ENCODE results near the gene TIMM17B.
A peak's percentile ranks its signal among the peaks of the same experiment; 100 is the strongest.
"Not testable (repeated sequence)": the region's sequence is repeated elsewhere in the genome, so short reads cannot be mapped to it uniquely, and the experiment has no call there.

Gene TIMM17B

DNA sequence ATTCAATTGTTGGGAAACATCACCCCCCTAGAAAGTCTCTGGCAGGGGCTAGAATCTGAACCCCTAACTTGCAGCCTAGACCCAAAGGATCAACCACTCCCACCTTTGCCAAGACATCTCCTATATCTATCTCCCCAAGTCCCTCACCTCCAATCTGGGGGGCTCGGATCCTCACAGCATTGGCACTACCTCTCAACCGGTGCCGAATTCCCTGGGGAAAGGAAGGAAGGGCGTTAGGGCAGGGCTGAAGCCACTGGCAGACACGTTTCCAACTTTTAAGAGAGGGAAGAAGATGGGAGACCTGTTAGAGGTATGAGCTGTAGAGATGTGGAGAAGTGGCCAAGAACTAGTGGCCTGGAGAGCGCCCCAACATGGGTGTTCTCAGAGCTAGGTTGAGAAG lies 2.7 kb downstream of the TIMM17B start:
- DNase-seq (ENCODE audit: low read depth in 2 of 2), result no peak

DNA sequence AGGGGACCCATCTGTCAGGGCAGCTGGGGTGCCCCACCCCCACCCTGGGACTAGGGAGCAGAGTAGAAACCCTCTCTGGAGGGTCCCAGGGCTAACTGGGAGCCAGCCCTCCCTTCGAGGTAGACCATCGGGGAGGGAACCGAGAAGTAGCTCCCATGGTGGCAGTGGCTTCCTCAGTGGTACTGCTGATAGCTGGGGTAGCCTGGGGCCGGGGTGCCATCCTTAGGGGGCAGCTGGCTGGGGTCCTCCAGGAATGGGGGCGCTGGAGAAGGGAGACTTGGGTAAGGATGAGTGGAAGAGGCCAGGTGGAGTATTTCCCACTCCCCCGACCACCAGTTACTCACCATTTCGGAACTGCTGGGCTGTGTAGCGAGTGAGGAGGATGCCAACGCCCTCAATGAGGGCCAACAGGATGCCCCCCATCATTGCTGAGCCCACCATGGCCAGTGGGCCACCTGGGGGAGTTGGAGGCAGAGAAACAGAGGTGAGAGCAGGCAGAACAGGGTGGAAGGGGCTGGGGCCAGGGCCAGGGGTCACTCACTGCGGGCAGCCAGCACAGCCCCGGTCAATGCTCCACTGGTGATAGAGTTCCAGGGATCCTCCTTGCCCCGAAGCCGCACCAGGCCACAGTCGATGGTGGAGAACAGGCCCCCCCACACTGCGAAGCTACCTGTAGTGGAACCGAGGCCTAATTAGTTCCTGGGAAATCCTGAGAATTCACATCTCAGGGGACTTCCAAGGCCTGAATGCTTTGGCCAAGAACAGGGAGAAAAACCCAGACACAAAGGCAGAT lies 3.8 kb downstream of the TIMM17B start:
- no peak for DNase-seq (ENCODE audit: low read depth in 2 of 2)

DNA sequence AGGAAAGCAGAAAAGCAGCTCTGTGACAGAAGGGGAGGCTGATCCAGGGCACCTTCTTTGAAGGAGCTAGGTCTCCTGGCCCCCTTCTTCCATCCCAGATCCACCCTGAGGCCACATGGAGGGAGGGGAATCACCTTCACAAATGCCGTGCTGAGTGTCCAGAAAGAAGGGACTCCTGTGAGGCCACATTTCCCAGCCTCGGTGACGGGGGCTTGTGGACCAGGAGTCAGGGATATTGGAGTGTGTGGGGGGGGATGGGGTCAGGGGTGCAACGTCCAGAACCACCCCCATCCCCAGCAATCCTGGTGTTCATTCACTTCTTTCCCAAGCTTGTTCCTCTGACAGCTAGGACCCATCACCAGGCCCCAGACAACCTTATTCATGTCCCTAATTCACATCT lies 4.7 kb downstream of the TIMM17B start:
- no peak for DNase-seq (ENCODE audit: low read depth in 2 of 2)

DNA sequence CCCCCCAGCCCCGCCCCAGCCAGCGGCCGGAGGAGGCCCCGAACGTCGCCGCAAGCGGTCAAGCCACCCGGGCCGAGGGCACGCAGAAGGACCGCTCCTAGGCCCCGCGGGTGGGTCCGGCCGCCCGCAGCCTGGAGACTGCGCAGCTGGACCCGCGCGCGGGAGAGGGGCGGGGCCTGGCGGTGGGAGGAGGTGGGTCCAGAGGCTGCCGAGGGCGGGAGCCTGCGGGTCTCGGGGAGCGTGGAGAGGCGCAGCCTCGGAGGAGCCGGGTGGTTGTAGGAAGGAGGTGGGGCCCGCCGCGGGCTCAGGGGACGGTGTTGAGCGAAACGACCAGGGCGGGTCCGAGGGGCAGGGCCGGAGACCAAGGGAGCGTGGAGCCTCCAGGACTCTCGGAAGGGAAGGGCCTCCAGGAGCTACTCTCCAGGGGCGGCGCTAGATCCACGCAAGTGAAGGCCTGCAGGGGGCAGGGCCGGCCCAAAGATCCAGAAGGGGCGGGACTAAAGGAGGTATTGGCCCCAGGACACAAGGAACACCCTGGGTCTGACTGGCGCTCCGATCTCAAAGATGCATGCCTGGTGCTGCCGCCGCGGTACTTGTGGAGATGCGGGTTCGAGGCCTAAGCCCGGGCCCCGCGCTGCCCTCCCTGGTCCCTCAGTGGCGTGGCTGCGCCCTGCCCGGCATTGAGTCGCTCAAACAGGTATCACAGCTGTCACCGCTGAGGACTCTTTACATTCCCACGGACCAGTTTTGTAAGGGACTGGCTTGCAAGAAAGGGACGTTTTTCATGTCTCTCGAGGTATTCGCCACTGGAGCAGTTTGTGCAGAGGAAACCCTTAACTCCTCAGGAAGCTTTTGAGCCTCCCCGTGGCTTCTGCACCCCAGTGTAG lies 5.9 kb downstream of the TIMM17B start:
- DNase-seq (ENCODE audit: low read depth in 2 of 2), result peak in 1 of 2 experiments; percentile 32

DNA sequence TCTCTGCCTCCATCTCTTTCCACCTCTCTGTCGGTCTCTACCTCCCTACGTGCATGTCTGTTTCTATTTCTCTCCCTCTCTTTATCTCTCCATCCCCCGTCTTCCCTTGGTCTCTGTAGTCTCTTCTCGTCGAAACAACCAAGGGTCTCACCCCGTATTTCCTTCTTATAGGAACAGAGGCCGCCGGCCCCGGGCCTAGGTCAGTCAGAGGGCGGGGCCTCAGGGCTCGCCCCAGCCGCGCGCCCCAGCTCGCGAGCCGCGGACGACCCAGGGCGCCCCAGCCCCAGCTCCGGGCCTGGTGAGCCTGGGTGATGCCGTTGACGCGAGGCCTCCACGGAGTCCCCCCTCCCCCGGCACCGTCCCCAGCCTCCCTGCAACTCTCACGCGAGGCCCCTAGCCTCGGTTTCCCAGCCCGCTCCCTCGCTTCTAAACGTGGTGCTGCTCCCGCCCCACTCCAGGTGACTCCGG lies 6.6 kb downstream of the TIMM17B start:
- DNase-seq (ENCODE audit: low read depth in 2 of 2), result no peak

DNA sequence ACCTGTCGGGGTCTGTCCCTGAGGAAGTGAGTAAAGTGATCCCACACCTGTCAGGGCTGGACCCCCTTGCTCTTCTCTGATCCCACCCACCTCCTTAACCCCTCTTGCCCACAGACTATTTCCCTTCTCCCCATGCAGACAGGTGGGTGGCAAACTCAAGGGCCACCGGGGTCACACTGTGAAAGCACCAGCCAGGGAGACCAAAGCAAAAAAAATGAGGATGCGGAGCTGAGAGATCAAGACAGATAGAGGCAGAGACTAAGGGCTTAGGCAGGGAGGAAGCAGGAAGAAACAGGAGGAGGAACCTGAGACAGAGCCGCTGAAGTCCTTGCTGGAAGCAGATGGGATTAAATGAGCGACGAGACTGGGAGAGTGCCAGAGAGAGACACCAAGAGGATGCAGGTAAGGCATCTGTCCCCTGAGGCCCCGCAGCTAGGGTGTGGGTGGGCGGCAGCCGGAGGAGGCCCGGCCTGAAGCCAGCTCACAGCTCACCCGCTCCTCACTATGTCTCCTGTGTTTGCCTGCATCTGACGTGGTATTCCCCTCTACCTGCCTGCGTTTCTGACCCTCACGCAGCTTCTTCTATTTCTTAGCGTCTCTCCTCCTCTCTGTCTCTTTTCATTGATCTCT lies 7.2 kb downstream of the TIMM17B start:
- no peak for DNase-seq (ENCODE audit: low read depth in 2 of 2)

DNA sequence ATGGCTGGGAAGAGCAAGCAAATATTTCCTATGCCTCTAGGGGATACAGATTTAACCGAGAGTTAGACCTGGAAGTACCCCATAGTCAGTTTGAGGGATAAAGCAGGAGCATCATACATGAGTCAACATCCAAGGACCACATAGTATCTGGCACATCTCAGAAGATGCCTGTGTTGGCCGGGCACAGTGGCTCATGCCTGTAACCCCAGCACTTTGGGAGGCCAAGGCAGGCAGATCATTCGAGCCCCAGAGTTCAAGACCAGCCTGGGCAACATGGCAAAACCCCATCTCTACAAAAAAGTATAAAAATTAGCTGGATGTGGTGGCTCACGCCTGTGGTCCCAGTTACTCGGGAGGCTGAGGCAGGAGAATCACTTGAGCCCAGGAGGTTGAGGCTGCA lies 11.0 kb downstream of the TIMM17B start:
- not testable (repeated sequence) for DNase-seq (ENCODE audit: low read depth in 2 of 2)

DNA sequence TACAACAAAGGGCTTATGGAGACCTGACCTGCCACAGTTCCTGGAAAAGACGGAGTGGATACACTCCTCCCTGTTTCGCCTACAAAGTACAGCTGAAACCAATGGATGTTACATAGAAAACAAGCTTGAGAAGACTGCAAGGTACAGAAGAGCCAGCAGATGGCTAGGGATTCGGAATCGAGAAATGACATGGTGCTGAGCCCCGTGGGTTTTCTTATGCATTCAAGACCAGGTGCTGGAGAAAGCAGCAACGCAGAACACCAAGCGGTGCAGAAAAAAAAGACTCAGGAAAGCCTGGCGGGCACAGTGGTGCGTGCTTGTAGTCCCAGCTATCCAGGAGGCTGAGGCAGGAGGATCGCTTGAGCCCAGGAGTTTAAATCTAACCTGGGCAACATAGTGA lies 13.8 kb downstream of the TIMM17B start:
- DNase-seq (ENCODE audit: low read depth in 2 of 2), result no peak

DNA sequence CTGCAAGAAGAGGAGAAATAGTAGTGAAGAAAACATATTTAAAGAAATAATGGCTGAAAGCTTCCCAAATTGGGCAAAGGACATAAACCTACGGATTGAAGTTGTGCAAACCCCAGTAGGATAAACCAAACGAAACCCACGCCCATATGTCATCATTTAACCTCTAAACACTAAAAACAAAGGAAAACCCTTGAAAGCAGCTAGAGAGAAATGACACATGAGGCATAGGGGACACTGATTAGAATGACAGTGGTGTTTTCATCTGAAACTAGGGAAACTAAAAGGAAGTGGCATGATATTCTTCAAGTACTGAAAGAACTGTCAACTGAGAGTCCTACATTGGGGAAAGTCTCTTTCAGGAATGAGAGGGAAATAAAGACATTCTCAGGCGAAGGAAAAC lies 20.6 kb downstream of the TIMM17B start:
- DNase-seq (ENCODE audit: low read depth in 2 of 2), result not testable (repeated sequence)

DNA sequence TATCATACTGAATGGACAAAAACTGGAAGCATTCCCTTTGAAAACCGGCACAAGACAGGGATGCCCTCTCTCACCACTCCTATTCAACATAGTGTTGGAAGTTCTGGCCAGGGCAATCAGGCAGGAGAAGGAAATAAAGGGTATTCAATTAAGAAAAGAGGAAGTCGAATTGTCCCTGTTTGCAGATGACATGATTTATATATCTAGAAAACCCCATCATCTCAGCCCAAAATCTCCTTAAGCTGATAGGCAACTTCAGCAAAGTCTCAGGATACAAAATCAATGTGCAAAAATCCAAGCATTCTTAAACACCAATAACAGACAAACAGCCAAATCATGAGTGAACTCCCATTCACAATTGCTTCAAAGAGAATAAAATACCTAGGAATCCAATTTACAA lies 25.6 kb downstream of the TIMM17B start:
- not testable (repeated sequence) for DNase-seq (ENCODE audit: low read depth in 2 of 2)

DNA sequence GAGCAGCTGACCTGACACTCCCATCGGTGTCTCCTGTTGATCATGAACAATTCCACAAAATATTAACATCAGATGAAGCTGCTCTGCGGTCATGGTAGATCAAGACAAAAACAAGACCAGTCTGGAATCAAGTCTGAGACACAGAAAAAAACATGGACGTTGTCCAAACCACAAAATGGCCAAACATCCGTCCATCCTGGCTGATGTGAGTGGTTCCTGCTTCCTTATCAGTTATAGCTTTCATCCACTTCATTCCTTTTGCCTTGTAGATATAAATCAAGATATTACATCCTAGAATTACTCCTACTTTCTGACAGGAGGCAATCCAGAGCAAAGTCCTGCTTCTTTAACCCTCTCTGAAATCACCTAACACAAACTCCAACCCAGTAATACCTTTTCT lies 33.4 kb downstream of the TIMM17B start:
- DNase-seq (ENCODE audit: low read depth in 2 of 2), result peak in 1 of 2 experiments; percentile 8

DNA sequence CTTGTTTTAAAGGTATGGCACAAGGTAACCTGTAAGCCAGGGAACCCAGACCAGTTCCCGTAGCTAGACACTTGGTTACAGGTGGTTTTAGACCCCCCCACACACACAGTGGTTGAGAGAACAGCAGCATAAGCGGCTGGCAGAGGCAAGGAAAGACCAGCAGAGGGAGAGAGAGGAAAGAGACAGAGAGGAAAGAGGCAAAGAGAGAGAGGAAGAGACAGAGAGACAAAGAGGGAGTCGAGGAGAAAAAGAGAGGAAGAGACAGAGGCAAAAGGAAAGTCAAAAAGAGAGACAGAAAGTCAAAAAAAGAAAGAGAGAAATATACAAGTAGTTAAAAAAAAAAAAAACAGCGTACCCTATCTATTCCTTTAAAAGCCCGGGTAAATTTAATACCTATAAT lies 42.7 kb downstream of the TIMM17B start:
- no peak for DNase-seq (ENCODE audit: low read depth in 2 of 2)

DNA sequence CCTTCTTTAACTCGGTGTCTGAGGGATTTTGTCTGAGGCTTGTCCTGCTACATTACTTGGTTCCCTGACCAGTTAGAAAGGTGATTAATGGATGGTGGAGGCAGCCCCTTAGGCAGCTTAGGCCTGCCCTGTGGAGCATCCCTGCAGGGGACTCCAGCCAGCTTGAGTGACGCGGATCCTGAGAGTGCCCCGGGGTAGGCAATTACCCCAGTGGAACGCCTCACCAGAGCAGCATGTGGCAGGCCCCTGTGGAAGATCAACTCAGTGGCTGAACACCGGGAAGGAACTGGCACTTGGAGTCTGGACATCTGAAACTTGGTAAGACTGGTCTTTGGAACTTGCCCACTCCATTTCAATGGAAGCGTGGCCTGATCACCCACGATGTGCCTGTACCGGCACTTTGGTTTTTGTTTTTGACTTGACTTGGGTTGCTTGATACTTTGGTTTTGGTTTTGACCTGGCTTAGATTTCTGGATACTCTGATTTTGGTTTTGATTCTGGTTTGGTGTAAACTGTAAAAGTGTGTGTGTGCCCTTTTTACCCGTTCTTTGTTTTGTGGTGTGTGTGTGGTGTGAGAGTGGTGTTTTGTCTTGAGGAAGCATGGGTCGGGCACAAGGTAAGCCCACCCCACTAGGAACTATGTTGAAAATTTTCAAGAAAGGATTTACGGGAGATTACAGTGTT lies 43.3 kb downstream of the TIMM17B start:
- DNase-seq (ENCODE audit: low read depth in 2 of 2), result not testable (repeated sequence)

DNA sequence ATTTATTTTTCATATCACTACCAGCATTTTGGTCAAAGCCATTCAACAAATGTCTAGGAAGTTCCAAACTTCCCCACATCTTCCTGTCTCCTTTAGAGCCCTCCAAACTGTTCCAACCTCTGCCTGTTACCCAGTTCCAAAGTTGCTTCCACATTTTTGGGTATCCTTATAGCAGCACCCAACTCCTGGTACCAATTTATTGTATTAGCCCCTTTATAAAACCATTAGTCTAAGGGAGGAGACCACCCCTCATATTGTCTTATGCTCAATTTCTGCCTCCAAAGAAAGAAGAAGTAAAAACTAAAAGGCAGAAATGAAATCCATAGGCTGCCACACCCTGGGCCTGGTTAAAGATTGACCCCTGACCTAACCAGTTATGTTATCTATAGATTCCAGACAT lies 44.1 kb downstream of the TIMM17B start:
- not testable (repeated sequence) for DNase-seq (ENCODE audit: low read depth in 2 of 2)

DNA sequence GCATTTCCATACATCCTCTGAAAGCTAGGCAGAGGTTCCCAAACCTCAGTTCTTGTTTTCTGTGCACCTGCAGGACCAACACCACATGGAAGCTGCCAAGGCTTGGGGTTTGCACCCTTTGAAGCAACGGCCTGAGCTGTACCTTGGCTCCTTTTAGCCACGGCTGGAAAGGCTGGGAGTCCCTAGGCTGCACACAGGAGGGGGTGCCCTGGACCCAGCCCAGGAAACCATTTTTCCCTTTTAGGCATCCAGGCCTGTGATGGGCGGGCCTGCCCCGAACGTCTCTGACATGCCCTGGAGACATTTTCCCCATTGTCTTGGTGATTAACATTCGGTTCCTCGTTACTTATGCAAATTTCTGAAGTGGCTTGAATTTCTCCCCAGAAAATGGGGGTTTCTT lies 44.7 kb downstream of the TIMM17B start:
- no peak for DNase-seq (ENCODE audit: low read depth in 2 of 2)

DNA sequence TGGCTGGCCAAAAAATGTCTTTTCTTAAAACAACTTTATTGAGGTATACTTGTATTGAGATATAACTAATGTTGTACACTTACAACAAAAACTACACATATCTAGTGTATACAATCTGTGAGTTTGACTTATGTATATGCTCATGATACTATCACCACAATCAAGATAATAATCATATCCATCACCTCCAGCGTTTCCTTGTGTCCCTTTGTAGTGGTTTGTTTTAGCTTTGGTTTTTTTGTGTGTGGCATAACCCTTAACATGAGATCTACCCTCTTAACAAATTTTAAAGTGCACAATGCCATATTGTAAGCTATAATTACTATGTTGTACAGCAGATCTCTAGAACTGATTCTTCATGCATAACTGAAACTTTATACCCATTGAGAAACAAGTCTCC lies 48.7 kb downstream of the TIMM17B start:
- no peak for DNase-seq (ENCODE audit: low read depth in 2 of 2)

Data from fibroblast of skin of left biceps (primary cell).